ENCODE data around the gene INPP4B.

Gene INPP4B

GRCh38 chr4:142585411-142585810, 260.7 kb downstream of the INPP4B start:
- no peak for DNase-seq (ENCODE audit: extremely low read depth, insufficient read length)
- no peak for TF ChIP-seq CTCF (IDR thresholded peaks at IDR 0.05; ENCODE audit: insufficient read depth, low read length, poor library complexity, severe bottlenecking)
- Histone ChIP-seq H3K36me3 (ENCODE audit: control insufficient read depth, insufficient read depth, low read length) (no peaks in the 10 kb centered on the region), H3K27me3 (replicated peaks; ENCODE audit: control insufficient read depth, insufficient read depth, low read length) (no peaks in the 10 kb centered on the region), H3K4me3 (replicated peaks; ENCODE audit: low read depth, low read length) (no peak overlapping the region)

- Histone ChIP-seq H3K27me3 (replicated peaks; ENCODE audit: control insufficient read depth, insufficient read depth, low read length) (no peaks in the 10 kb centered on the region), H3K36me3 (ENCODE audit: control insufficient read depth, insufficient read depth, low read length) (no peaks in the 10 kb centered on the region), H3K4me3 (replicated peaks; ENCODE audit: low read depth, low read length) (no peak overlapping the region)
- TF ChIP-seq CTCF (IDR thresholded peaks at IDR 0.05; ENCODE audit: insufficient read depth, low read length, poor library complexity, severe bottlenecking): no peak
- DNase-seq (ENCODE audit: extremely low read depth, insufficient read length): no peak
Observed at GRCh38 chr4:142583708-142584107, 262.4 kb downstream of the INPP4B start.

GRCh38 chr4:142582340-142582739, 263.8 kb downstream of the INPP4B start:
- H3K36me3 ChIP-seq (ENCODE audit: control insufficient read depth, insufficient read depth, low read length): no peaks in the 10 kb centered on the region
- H3K4me3 ChIP-seq (replicated peaks; ENCODE audit: low read depth, low read length): no peak overlapping the region
- H3K27me3 ChIP-seq (replicated peaks; ENCODE audit: control insufficient read depth, insufficient read depth, low read length): no peaks in the 10 kb centered on the region
- no peak for TF ChIP-seq CTCF (IDR thresholded peaks at IDR 0.05; ENCODE audit: insufficient read depth, low read length, poor library complexity, severe bottlenecking)
- no peak for DNase-seq (ENCODE audit: extremely low read depth, insufficient read length)

- H3K4me3 ChIP-seq (replicated peaks; ENCODE audit: low read depth, low read length): no peak overlapping the region
- H3K27me3 ChIP-seq (replicated peaks; ENCODE audit: control insufficient read depth, insufficient read depth, low read length): no peaks in the 10 kb centered on the region
- no peaks in the 10 kb centered on the region for H3K36me3 ChIP-seq (ENCODE audit: control insufficient read depth, insufficient read depth, low read length)
- DNase-seq (ENCODE audit: extremely low read depth, insufficient read length): no peak
- no peak for TF ChIP-seq CTCF (IDR thresholded peaks at IDR 0.05; ENCODE audit: insufficient read depth, low read length, poor library complexity, severe bottlenecking)
Observed at GRCh38 chr4:142581881-142582280, 264.2 kb downstream of the INPP4B start.

GRCh38 chr4:142579443-142579842, 266.7 kb downstream of the INPP4B start:
- no peak for TF ChIP-seq CTCF (IDR thresholded peaks at IDR 0.05; ENCODE audit: insufficient read depth, low read length, poor library complexity, severe bottlenecking)
- no peak for DNase-seq (ENCODE audit: extremely low read depth, insufficient read length)
- Histone ChIP-seq H3K27me3 (replicated peaks; ENCODE audit: control insufficient read depth, insufficient read depth, low read length) (no peaks in the 10 kb centered on the region), H3K36me3 (ENCODE audit: control insufficient read depth, insufficient read depth, low read length) (no peaks in the 10 kb centered on the region), H3K4me3 (replicated peaks; ENCODE audit: low read depth, low read length) (no peak overlapping the region)

- H3K4me3 ChIP-seq (replicated peaks; ENCODE audit: low read depth, low read length): no peak overlapping the region
- DNase-seq (ENCODE audit: extremely low read depth, insufficient read length): peak; percentile 47
- no peaks in the 10 kb centered on the region for H3K36me3 ChIP-seq (ENCODE audit: control insufficient read depth, insufficient read depth, low read length)
- no peaks in the 10 kb centered on the region for H3K27me3 ChIP-seq (replicated peaks; ENCODE audit: control insufficient read depth, insufficient read depth, low read length)
- TF ChIP-seq CTCF (IDR thresholded peaks at IDR 0.05; ENCODE audit: insufficient read depth, low read length, poor library complexity, severe bottlenecking): no peak
Observed at GRCh38 chr4:142574306-142574705, 271.8 kb downstream of the INPP4B start.
